BJ (cell line): ENCODE measurements around the gene FIBCD1. TPM values are rescaled to one million over a fixed set of nuclear protein-coding genes. Genes with fewer than 3 reads are reported as not detected.

Source experiments
- CTCF ChIA-PET: fragments of 350-600 bp; formaldehyde crosslinking; extraction: SDS; loops from one replicate; lab custom pipeline; 2021; ENCODE audit warnings: antibody characterized with exemption, inconsistent platforms; lab: Yijun Ruan, JAX
- POLR2A ChIA-PET: fragments of 300-600 bp; sonication (Branson Sonifier 250); formaldehyde crosslinking; extraction: SDS; loops from one replicate; lab custom pipeline; 2021; ENCODE audit warnings: antibody characterized with exemption; lab: Charles Lee
- DNase-seq: peaks from one replicate; pipeline ENCODE4 v3.0.0-alpha.2; 2011; ENCODE audit warnings: low read depth
- H3K27me3 ChIP-seq: 2 replicates; pipeline ENCODE4 v1.6.0; 2011; ENCODE audit warnings: low read length; ENCODE audit not compliant: control insufficient read depth, insufficient read depth
- H3K36me3 ChIP-seq: 2 replicates; pipeline ENCODE4 v1.5.1; 2011; ENCODE audit warnings: low read length; ENCODE audit not compliant: control insufficient read depth, insufficient read depth
- H3K4me3 ChIP-seq: 2 replicates; pipeline ENCODE4 v1.5.1; 2011; ENCODE audit warnings: low read depth, mild to moderate bottlenecking, control low read depth, low read length
- CTCF ChIP-seq: IDR thresholded peaks from 2 replicates; pipeline ENCODE4 v1.5.1; 2011; ENCODE audit warnings: low read depth, mild to moderate bottlenecking, control low read depth, inconsistent platforms, low read length, moderate library complexity; ENCODE audit not compliant: insufficient read depth
- polyA plus RNA-seq: library from polyadenylated mRNA; depleted of rRNA; stranded (reverse); fragments of >200 nt; gene quantifications from 2 replicates; pipeline ENCODE4 v1.2.3, GENCODE V29; 2011

FIBCD1 gene
- polyA plus RNA-seq, 1 experiment = 1.4 TPM

GRCh38 chr9:130932255-130933079, 6.6 kb downstream of the FIBCD1 start:
- ChIA-PET CTCF (interaction anchor here (1.0 to 4.6 kb wide), 11 partner anchors 30 to 232 kb away, joined by 3 to 23 read pairs (median 3); no protein-coding TSS in a partner anchor), POLR2A (no interaction called here)
- H3K4me3 ChIP-seq = no peak overlapping the region
- no peak for DNase-seq
- TF ChIP-seq CTCF = peak; percentile 36
- no peaks in the 10 kb centered on the region for H3K27me3 ChIP-seq
- no peaks in the 10 kb centered on the region for H3K36me3 ChIP-seq

- no peaks in the 10 kb centered on the region for H3K27me3 ChIP-seq
- no peak overlapping the region for H3K4me3 ChIP-seq
- CTCF ChIA-PET = interaction anchor here (1.2 to 4.6 kb wide), 3 partner anchors 65 to 230 kb away, joined by 3 to 23 read pairs (median 3); no protein-coding TSS in a partner anchor
- TF ChIP-seq CTCF = no peak
- POLR2A ChIA-PET = no interaction called here
- DNase-seq = no peak
- H3K36me3 ChIP-seq = no peaks in the 10 kb centered on the region
Measured at GRCh38 chr9:130931508-130932254, 7.4 kb downstream of the FIBCD1 start.

GRCh38 chr9:130930804-130931349, 8.2 kb downstream of the FIBCD1 start:
- ChIA-PET POLR2A (no interaction called here), CTCF (interaction anchor here (1.3 kb wide), 1 partner anchor 230 kb away, joined by 3 read pairs; no protein-coding TSS in a partner anchor)
- Histone ChIP-seq H3K4me3 (no peak overlapping the region), H3K27me3 (no peaks in the 10 kb centered on the region), H3K36me3 (no peaks in the 10 kb centered on the region)
- no peak for DNase-seq
- no peak for TF ChIP-seq CTCF

- CTCF ChIA-PET = no interaction called here
- H3K27me3 ChIP-seq = no peaks in the 10 kb centered on the region
- POLR2A ChIA-PET = no interaction called here
Measured at GRCh38 chr9:130930132-130930803, 8.8 kb downstream of the FIBCD1 start.

More at GRCh38 chr9:130930132-130930803, 8.8 kb downstream of the FIBCD1 start:
- Histone ChIP-seq H3K4me3 (no peak overlapping the region), H3K36me3 (no peaks in the 10 kb centered on the region)
- no peak for TF ChIP-seq CTCF
- no peak for DNase-seq
